NT2/D1 (cell line): ENCODE measurements around the gene AGPAT4.

Experiments used
- SUZ12 ChIP-seq: IDR thresholded peaks from 2 replicates; pipeline ENCODE4 v1.6.1; 2011; ENCODE audit not compliant: insufficient read length, insufficient read depth; ENCODE audit errors: extremely low read depth
- ZNF274 ChIP-seq: IDR thresholded peaks from 2 replicates; pipeline ENCODE4 v1.6.1; 2011; ENCODE audit warnings: mild to moderate bottlenecking, low read depth, low read length

DNA sequence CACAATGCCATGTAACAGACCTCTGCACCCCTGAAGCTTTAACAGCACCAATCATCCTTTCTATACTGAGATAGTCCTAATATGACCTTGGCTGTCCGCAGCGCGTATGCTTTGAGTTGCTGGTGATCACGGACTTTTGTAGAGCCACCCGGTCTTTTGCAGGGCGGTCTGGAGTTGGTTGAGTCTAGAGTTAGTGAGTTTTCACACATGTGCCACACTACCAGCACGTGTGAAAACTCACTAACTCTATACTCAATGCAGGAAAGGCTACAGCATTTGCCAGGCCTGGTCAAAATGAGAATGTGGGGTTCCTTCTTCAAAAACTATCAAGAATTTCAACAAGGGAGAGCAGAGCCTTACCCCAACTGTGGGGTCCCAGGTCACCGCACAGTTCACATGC is 14.6 kb downstream of the AGPAT4 start:
- TF ChIP-seq ZNF274: no peak
- no peak for TF ChIP-seq SUZ12
